ENCODE data around the gene RNF4.
"Not testable (repeated sequence)": the region's sequence is repeated elsewhere in the genome, so short reads cannot be mapped to it uniquely, and the experiment has no call there.

The RNF4 gene

DNA sequence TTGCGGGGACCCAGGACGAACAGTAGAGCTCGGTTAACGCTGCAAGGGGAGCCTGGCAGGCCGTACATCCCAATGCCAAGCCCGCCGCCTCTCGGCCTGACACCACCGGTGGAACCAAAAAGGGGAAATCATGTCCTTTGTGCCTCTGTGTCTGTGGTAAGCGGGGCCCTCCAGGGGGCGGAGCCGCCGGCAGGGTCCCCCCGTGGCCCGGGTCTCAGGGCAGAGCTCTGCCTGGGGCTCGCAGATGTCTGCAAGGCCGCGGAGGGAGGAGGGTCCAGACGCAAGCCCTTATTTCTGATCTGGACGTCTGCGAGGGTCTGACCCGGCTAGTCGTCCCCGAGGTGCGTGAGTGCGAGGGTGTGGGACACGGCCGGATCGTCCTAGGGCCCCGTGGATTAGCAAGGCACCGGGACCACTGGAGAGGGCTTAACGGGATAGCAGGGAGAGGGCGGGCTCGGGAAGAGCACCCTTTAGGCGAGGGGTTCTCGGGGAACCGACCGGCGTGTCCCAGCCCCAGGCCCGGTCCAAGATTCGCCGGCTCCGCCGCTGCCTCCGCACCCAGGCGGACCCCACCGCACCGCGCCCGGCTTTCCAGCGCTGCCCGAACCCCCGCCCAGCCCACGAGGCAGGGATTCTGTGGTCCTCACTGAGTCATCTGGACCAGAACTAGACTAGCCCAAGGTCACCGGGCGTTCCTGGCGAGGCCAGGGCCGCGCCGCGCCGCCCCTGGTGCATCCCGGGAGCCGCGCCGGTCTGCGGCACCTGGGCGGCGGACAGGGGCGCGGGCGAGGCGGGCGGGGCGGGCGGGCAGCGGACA, 66.7 kb downstream of the RNF4 start:
- no peak for DNase-seq (ENCODE audit: low read depth)

GRCh38 chr4:2536193-2537010, 67.5 kb downstream of the RNF4 start, which contains the start of gene FAM193A:
Gene FAM193A (plus strand): TSS chr4:2536647. CDS start chr4:2536916, 269 bp downstream.
- DNase-seq (ENCODE audit: low read depth) = peak; percentile 90

DNA sequence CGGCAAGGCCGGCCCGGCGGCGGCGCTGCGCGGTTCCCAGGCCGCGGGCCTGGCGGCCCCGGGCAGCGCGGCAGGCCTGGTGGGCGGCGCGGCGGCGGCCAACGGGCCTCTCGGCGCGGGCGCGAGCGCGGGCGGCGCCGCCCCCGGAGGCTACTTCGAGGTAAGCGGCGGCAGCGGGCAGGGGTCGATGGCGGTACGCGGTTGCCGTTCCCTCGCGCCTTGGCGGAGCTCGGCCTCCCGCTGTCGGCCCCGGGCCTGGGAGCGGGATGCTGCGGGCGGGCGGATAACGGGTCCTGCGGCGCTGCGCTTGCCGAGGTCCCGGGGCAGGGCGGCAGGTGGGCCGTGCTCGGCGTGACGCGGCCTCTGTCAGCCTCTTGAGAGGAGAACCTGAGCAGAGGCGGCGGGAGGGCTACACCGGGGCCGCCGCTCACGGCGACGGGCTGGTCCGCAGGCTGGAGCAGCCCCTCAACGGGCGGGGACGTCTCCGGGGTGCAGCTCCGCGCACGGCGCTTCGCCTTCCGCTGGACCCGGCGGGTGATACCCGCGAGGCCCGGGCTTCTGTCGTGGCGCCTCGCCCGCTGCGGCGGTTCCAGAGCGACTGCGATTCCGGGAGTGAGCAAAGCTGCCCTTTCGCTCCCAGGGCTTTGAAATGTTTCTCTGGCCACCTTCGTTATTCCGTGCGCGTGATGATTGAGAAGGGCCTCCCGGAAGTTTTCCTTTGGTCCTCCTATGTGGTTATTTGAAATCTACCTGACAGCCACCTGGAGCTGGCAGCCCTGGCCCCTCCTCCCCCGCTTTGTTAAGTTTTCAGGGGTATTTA, 68.3 kb downstream of the RNF4 start:
- no peak for DNase-seq (ENCODE audit: low read depth)

DNA sequence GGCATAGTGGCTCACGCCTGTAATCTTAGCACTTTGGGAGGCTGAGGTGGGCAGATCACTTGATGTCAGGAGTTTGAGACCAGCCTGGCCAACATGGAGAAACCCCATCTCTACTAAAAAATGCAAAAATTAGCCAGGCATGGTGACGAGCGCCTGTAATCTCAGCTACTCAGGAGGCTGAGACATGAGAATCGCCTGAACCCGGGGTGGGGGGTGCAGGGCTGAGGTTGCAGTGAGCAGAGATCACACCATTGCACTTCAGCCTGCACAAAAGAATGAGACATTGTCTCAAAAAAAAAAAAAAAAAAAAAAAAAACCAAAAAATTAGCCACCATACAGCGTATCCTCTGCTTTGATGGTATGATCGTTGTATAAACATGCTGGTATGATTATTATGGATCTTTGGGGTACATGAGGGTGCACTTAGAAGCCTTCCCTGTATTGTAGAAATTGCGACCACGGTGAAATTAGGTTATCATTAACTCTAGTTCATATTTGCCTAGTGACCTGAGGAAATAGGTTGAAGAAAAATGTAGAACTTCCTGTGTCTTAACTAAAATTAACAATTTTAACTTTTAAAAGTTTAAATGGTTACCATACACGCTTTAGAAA, 74.8 kb downstream of the RNF4 start:
- DNase-seq (ENCODE audit: low read depth) = not testable (repeated sequence)

DNA sequence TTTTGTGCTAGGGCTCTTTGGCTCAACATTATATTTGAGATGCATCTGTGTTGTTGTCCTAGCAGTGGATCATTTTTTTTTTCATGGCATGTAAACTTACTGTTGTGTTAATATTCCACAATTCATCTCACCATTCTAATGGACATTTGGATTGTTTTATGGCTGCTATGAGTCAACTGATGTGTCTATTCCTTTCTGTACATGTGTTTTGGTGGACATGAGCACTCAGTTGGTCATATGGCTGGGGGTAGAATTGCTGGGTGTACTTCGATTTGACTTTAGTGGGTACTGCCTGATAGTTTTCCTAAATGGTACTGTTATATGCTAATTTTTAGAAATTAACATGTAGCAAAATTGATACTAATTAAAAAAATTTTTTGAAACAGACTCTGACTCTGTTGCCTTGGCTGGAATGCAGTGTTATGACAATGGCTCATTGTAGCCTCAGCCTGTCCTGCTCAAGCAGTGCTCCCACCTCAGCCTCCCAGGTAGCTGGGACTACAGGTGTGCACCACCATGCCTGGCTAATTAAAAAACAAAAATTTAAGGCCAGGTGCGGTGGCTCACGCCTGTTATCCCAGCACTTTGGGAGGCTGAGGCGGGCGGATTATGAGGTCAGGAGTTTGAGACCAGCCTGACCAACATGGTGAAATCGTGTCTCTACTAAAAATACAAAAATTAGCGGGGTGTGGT, 76.6 kb downstream of the RNF4 start:
- no peak for DNase-seq (ENCODE audit: low read depth)

GRCh38 chr4:2546286-2546823, 77.4 kb downstream of the RNF4 start:
- DNase-seq (ENCODE audit: low read depth) = no peak

GRCh38 chr4:2546961-2547691, 78.2 kb downstream of the RNF4 start:
- DNase-seq (ENCODE audit: low read depth) = not testable (repeated sequence)

DNA sequence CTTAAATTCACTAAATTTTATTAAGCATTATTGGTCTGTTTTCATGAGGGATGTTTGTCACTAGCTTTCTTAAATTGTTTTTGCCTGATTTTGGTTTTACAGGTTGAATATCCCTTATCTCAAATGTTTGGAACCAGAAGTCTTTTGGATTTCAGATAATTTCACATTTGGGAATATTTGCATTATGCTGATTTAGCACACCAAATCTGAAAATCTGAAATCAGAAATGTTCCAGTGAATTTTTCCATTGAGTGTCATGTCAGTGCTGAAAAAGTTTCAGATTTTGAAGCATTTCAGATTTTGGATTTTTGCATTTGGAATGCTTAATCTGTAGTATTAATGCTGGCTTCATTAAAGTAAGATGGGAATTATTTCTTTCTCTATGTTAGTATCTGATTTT, 82.2 kb downstream of the RNF4 start:
- no peak for DNase-seq (ENCODE audit: low read depth)

DNA sequence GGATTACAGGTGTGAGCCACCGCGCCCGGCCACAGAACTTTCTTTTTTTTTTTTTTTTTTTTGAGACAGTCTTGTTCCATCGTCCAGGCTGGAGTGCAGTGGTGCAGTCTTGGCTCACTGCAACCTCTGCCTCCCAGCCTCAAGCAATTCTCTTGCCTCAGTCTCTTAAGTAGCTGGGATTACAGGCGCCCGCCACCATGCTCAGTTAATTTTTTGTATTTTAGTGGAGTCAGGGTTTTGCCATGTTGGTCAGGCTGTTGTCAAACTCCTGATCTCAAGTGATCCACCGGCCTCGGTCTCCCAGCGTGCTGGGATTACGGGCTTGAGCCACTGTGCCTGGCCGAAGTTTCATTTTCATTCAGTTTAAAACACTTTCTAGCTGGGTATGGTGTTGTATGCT, 83.9 kb downstream of the RNF4 start:
- DNase-seq (ENCODE audit: low read depth) = no peak

DNA sequence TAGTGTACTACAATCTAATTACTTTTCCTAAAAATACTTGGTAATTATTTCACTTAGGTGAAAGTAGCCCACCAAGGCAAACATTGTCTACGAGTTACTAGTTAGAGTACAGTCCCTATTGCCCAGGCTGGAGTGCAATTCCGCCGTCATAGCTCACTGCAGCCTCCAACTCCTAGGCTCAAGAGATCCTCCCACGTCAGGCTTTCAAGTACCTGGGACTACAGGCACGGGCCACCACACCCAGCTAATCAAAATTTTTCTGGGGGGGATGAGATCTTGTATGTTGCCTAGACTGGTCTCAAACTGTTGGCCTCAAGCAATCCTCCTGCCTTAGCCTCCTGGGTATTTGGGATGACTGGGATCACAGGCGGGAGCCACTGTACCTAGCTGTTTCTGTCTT, 89.4 kb downstream of the RNF4 start:
- no peak for DNase-seq (ENCODE audit: low read depth)

DNA sequence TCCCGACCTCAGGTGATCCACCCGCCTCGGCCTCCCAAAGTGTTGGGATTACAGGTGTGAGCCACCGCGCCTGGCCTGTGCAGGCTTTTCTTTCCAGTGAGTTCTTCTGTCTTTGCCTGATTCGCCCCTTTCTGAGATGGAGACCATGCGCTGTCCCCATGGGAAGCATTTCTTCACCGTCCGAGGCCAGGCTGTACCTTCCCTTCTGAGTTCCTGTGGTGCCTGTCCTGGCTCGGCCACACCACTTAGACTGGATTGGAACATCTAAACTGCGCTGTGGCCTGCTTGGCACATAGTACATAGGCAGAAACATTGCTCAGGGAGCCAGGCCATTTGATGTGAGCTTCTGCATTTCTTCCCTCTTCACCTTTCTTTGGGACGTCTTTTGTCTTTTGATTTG, 91.3 kb downstream of the RNF4 start:
- no peak for DNase-seq (ENCODE audit: low read depth)
